ENCODE data around the gene PFN1. TPM values are rescaled to one million over a fixed set of nuclear protein-coding genes. Genes with fewer than 3 reads are reported as not detected.

Gene PFN1
- total and polyA plus RNA-seq, 2 experiments from 2014 or later: 886 to 2,247 TPM

DNA sequence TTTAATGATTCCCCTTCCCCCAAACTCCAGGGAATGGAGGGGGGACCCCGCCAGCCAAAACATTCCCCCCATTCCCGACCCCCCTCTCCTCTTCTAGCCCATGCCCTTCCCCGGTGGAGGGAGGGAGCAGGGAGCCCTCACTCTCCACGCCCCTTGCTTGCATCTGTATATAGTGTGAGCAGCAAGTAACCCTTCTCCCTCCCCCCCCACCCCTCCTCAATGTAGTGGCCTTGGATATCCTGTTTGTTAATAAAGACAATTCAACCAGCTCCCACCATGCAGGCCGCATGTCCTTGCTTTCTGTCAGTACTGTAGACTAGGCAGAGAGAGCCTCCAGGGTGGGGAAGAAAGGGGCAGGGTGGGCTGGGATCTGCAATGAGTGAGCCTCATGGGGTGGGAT is 50.5 kb downstream of the PFN1 start:
- Histone ChIP-seq H3K27ac (no peak overlapping the region), H3K9ac (no peak overlapping the region), H3K4me1 (ENCODE audit: insufficient read depth) (no peaks in the 10 kb centered on the region), H3K27me3 (replicated peaks; ENCODE audit: insufficient read depth) (no peaks in the 10 kb centered on the region), H4K20me1 (ENCODE audit: insufficient read depth) (no peaks in the 10 kb centered on the region), H3K79me2 (ENCODE audit: insufficient read depth) (no peaks in the 10 kb centered on the region), H3F3A (ENCODE audit: insufficient read depth) (peaks cover 15% of the 10 kb centered on the region; the same call in 1 of the 2 replicates), H3K4me2 (ENCODE audit: unreplicated experiment) (no peak overlapping the region), H3K36me3 (ENCODE audit: low read depth) (no peaks in the 10 kb centered on the region), H3K9me3 (ENCODE audit: low read depth) (no peaks in the 10 kb centered on the region), H3K4me3 (no peak overlapping the region), H2AFZ (no peak overlapping the region), H3K9me2 (ENCODE audit: insufficient read depth) (no peaks in the 10 kb centered on the region)
- WGBS, 2 experiments (ENCODE audit: low coverage in 1 of 2, low lambda C conversion rate in 2 of 2, missing lambda C conversion rate in 2 of 2): 95 to 100% methylated on average over 1 to 5 of the region's 5 CpGs
- DNase-seq: no peak
- TF ChIP-seq EZH2phosphoT487 (IDR thresholded peaks at IDR 0.05; ENCODE audit: insufficient read depth, low read depth): no peak
- in situ Hi-C loops (cut with MboI): loop anchor here (10.0 kb wide), 1 partner anchor 183 kb away; the partner anchor contains the start of gene ARRB2

DNA sequence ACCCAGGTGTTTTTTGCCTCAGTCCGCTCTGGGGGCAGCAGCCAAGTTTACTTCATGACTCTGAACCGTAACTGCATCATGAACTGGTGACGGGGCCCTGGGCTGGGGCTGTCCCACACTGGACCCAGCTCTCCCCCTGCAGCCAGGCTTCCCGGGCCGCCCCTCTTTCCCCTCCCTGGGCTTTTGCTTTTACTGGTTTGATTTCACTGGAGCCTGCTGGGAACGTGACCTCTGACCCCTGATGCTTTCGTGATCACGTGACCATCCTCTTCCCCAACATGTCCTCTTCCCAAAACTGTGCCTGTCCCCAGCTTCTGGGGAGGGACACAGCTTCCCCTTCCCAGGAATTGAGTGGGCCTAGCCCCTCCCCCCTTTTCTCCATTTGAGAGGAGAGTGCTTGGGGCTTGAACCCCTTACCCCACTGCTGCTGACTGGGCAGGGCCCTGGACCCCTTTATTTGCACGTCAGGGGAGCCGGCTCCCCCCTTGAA is 51.1 kb downstream of the PFN1 start:
- Histone ChIP-seq H3K79me2 (ENCODE audit: insufficient read depth) (no peaks in the 10 kb centered on the region), H2AFZ (no peak overlapping the region), H3K4me2 (ENCODE audit: unreplicated experiment) (no peak overlapping the region), H3K9me3 (ENCODE audit: low read depth) (no peaks in the 10 kb centered on the region), H3K4me3 (no peak overlapping the region), H4K20me1 (ENCODE audit: insufficient read depth) (no peaks in the 10 kb centered on the region), H3K9ac (no peak overlapping the region), H3F3A (ENCODE audit: insufficient read depth) (peaks cover 11% of the 10 kb centered on the region; the same call in 1 of the 2 replicates), H3K9me2 (ENCODE audit: insufficient read depth) (no peaks in the 10 kb centered on the region), H3K4me1 (ENCODE audit: insufficient read depth) (no peaks in the 10 kb centered on the region), H3K27ac (no peak overlapping the region), H3K27me3 (replicated peaks; ENCODE audit: insufficient read depth) (no peaks in the 10 kb centered on the region), H3K36me3 (ENCODE audit: low read depth) (no peaks in the 10 kb centered on the region)
- in situ Hi-C loops (cut with MboI): loop anchor here (10.0 kb wide), 1 partner anchor 182 kb away; the partner anchor contains the start of gene ARRB2
- TF ChIP-seq EZH2 (IDR thresholded peaks at IDR 0.05; ENCODE audit: insufficient read depth, poor library complexity, severe bottlenecking): no peak
- no peak for TF ChIP-seq EZH2phosphoT487 (IDR thresholded peaks at IDR 0.05; ENCODE audit: insufficient read depth, low read depth)
- no peak for DNase-seq
- 79 to 84% methylated on average over 10 of the region's 10 CpGs for WGBS, 2 experiments (ENCODE audit: low coverage in 1 of 2, low lambda C conversion rate in 2 of 2, missing lambda C conversion rate in 2 of 2)

DNA sequence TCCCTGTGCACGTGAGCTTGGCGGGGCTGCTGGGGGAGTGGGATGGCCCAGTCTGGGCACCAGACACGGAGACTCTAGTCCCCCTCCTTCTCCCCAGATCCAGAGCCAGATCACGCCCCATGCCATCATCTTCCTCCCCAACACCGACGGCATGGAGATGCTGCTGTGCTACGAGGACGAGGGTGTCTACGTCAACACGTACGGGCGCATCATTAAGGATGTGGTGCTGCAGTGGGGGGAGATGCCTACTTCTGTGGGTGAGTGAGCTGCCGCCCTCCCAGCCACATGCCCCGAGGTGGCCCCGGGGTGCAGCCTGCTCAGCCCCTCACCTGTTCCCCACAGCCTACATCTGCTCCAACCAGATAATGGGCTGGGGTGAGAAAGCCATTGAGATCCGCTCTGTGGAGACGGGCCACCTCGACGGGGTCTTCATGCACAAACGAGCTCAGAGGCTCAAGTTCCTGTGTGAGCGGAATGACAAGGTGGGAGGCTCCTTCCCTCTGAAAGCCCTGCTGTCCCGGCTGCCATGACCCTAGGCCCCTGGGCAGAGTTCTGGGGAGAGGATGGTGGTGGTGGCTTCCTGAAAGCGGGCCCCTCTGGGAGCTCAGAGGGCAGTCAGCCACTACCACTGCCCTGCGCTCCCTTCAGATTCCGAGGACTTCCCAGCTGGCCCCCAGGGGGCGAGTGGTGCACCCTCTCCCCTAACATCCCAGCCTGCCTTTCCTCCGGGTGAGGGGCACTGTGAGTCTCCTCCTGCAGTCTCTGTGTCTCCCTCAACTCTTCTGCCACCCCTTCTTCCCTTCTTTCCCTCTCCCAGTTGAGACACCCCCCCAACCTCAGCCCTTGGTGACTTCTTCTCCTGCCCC is 51.8 kb downstream of the PFN1 start:
- no peak overlapping the region for H3K27ac ChIP-seq
- H4K20me1 ChIP-seq (ENCODE audit: insufficient read depth): no peaks in the 10 kb centered on the region
- H3F3A ChIP-seq (ENCODE audit: insufficient read depth): 0 out of 2 replicates have a peak, but pooled peaks cover 6% of the 10 kb centered on the region
- no peaks in the 10 kb centered on the region for H3K9me3 ChIP-seq (ENCODE audit: low read depth)
- DNase-seq: no peak
- WGBS, 2 experiments (ENCODE audit: low coverage in 1 of 2, low lambda C conversion rate in 2 of 2, missing lambda C conversion rate in 2 of 2): 91 to 94% methylated on average over 25 to 27 of the region's 27 CpGs
- no peak overlapping the region for H3K4me2 ChIP-seq (ENCODE audit: unreplicated experiment)
- H3K9me2 ChIP-seq (ENCODE audit: insufficient read depth): no peaks in the 10 kb centered on the region
- H3K9ac ChIP-seq: no peak overlapping the region
- no peaks in the 10 kb centered on the region for H3K27me3 ChIP-seq (replicated peaks; ENCODE audit: insufficient read depth)
- no peaks in the 10 kb centered on the region for H3K4me1 ChIP-seq (ENCODE audit: insufficient read depth)
- in situ Hi-C loops (cut with MboI): loop anchor here (10.0 kb wide), 1 partner anchor 182 kb away; the partner anchor contains the start of gene ARRB2
- H2AFZ ChIP-seq: no peak overlapping the region
- TF ChIP-seq EZH2 (IDR thresholded peaks at IDR 0.05; ENCODE audit: insufficient read depth, poor library complexity, severe bottlenecking) (no peak), EZH2phosphoT487 (IDR thresholded peaks at IDR 0.05; ENCODE audit: insufficient read depth, low read depth) (no peak)
- no peaks in the 10 kb centered on the region for H3K36me3 ChIP-seq (ENCODE audit: low read depth)
- H3K4me3 ChIP-seq: no peak overlapping the region
- no peaks in the 10 kb centered on the region for H3K79me2 ChIP-seq (ENCODE audit: insufficient read depth)

DNA sequence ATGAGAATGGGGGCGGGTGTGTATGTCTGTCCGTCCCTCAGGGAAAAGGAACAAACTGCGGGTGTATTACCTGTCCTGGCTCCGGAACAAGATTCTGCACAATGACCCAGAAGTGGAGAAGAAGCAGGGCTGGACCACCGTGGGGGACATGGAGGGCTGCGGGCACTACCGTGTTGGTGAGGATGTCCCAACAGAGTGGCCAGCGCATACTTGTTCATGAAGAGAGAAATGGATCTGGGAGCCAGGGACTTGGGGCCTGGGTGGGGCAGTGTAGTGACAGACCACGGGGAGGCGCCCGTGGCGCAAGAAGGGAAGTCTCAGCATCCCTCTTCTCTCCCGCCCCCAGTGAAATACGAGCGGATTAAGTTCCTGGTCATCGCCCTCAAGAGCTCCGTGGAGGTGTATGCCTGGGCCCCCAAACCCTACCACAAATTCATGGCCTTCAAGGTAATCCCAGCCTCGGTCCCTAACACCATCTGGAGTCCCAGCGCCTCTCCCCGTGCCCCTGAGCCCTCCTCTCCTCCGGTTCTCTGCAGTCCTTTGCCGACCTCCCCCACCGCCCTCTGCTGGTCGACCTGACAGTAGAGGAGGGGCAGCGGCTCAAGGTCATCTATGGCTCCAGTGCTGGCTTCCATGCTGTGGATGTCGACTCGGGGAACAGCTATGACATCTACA is 52.5 kb downstream of the PFN1 start:
- Histone ChIP-seq H3K4me3 (no peak overlapping the region), H3K9me2 (ENCODE audit: insufficient read depth) (no peaks in the 10 kb centered on the region), H2AFZ (no peak overlapping the region), H3K27ac (no peak overlapping the region), H4K20me1 (ENCODE audit: insufficient read depth) (no peaks in the 10 kb centered on the region), H3K36me3 (ENCODE audit: low read depth) (no peaks in the 10 kb centered on the region), H3K79me2 (ENCODE audit: insufficient read depth) (no peaks in the 10 kb centered on the region), H3F3A (ENCODE audit: insufficient read depth) (no peaks in the 10 kb centered on the region), H3K4me2 (ENCODE audit: unreplicated experiment) (no peak overlapping the region), H3K9ac (no peak overlapping the region), H3K4me1 (ENCODE audit: insufficient read depth) (no peaks in the 10 kb centered on the region), H3K27me3 (replicated peaks; ENCODE audit: insufficient read depth) (no peaks in the 10 kb centered on the region), H3K9me3 (ENCODE audit: low read depth) (no peaks in the 10 kb centered on the region)
- in situ Hi-C loops (cut with MboI): loop anchor here (10.0 kb wide), 1 partner anchor 181 kb away; the partner anchor contains the start of gene ARRB2
- TF ChIP-seq EZH2 (IDR thresholded peaks at IDR 0.05; ENCODE audit: insufficient read depth, poor library complexity, severe bottlenecking) (no peak), EZH2phosphoT487 (IDR thresholded peaks at IDR 0.05; ENCODE audit: insufficient read depth, low read depth) (no peak)
- 83 to 87% methylated on average over 24 to 27 of the region's 27 CpGs for WGBS, 2 experiments (ENCODE audit: low coverage in 1 of 2, low lambda C conversion rate in 2 of 2, missing lambda C conversion rate in 2 of 2)
- DNase-seq: no peak

Small RNA genes within 50 kb of the gene (microRNA-seq; reads per million reads assigned to microRNA genes)
- gene MIR6864 (ENCODE audit: borderline number of aligned reads) (not detected), gene MIR6865 (ENCODE audit: borderline number of aligned reads) (not detected)

Small RNA genes within 50 kb of the gene (small RNA-seq; reads per million reads assigned to genes)
- not detected for gene MIR6864 (ENCODE audit: low read depth, low replicate concordance)
- not detected for gene MIR6865 (ENCODE audit: low read depth, low replicate concordance)

Other genes with a start within 250 kb of the PFN1 start
- 18.8 and 25.6 TPM in 2 replicates for gene PELP1, start 244.4 kb downstream of the PFN1 start, total RNA-seq (2014; rRNA removed; shearing (Covaris generic))
- 10.4 and 13.6 TPM in 2 replicates for gene PELP1, start 244.4 kb downstream of the PFN1 start, polyA plus RNA-seq (2016; fragmentation: Nextera tagmentation; extraction: Ambion mirVana)
- gene ARRB2, start 237.9 kb downstream of the PFN1 start, total RNA-seq (2014; rRNA removed; shearing (Covaris generic)): 4.1 and 4.8 TPM in 2 replicates
- gene ARRB2, start 237.9 kb downstream of the PFN1 start, polyA plus RNA-seq (2016; fragmentation: Nextera tagmentation; extraction: Ambion mirVana): 3.7 and 3.9 TPM in 2 replicates
- 14.4 and 16.9 TPM in 2 replicates for gene MED11, start 217.1 kb downstream of the PFN1 start, total RNA-seq (2014; rRNA removed; shearing (Covaris generic))
- 26.9 and 27.4 TPM in 2 replicates for gene MED11, start 217.1 kb downstream of the PFN1 start, polyA plus RNA-seq (2016; fragmentation: Nextera tagmentation; extraction: Ambion mirVana)
- 0.32 and 0.89 TPM in 2 replicates for gene ZMYND15, start 208.7 kb downstream of the PFN1 start, total RNA-seq (2014; rRNA removed; shearing (Covaris generic))
- 0.16 TPM in 1 of 2 replicates, not detected in the other for gene ZMYND15, start 208.7 kb downstream of the PFN1 start, polyA plus RNA-seq (2016; fragmentation: Nextera tagmentation; extraction: Ambion mirVana)
- 1.6 and 2.5 TPM in 2 replicates for gene CXCL16, start 208.6 kb downstream of the PFN1 start, total RNA-seq (2014; rRNA removed; shearing (Covaris generic))
- gene CXCL16, start 208.6 kb downstream of the PFN1 start, polyA plus RNA-seq (2016; fragmentation: Nextera tagmentation; extraction: Ambion mirVana): 4.1 TPM in 2 replicates
- not detected in 2 replicates for gene TM4SF5, start 176.6 kb downstream of the PFN1 start, total RNA-seq (2014; rRNA removed; shearing (Covaris generic))
- gene TM4SF5, start 176.6 kb downstream of the PFN1 start, polyA plus RNA-seq (2016; fragmentation: Nextera tagmentation; extraction: Ambion mirVana): not detected in 2 replicates
- gene VMO1, start 162.2 kb downstream of the PFN1 start, total RNA-seq (2014; rRNA removed; shearing (Covaris generic)): not detected in 2 replicates
- 0.63 and 0.93 TPM in 2 replicates for gene VMO1, start 162.2 kb downstream of the PFN1 start, polyA plus RNA-seq (2016; fragmentation: Nextera tagmentation; extraction: Ambion mirVana)
- 2.2 TPM in 1 of 2 replicates, not detected in the other for gene GLTPD2, start 159.6 kb downstream of the PFN1 start, total RNA-seq (2014; rRNA removed; shearing (Covaris generic))
- 0.50 and 0.61 TPM in 2 replicates for gene GLTPD2, start 159.6 kb downstream of the PFN1 start, polyA plus RNA-seq (2016; fragmentation: Nextera tagmentation; extraction: Ambion mirVana)
- gene PSMB6, start 152.4 kb downstream of the PFN1 start, total RNA-seq (2014; rRNA removed; shearing (Covaris generic)): 92.1 and 148 TPM in 2 replicates
- 308 and 315 TPM in 2 replicates for gene PSMB6, start 152.4 kb downstream of the PFN1 start, polyA plus RNA-seq (2016; fragmentation: Nextera tagmentation; extraction: Ambion mirVana)
- 20.9 and 22.0 TPM in 2 replicates for gene PLD2, start 141.4 kb downstream of the PFN1 start, total RNA-seq (2014; rRNA removed; shearing (Covaris generic))
- 11.9 and 12.3 TPM in 2 replicates for gene PLD2, start 141.4 kb downstream of the PFN1 start, polyA plus RNA-seq (2016; fragmentation: Nextera tagmentation; extraction: Ambion mirVana)
- gene MINK1, start 115.2 kb downstream of the PFN1 start, total RNA-seq (2014; rRNA removed; shearing (Covaris generic)): 31.5 and 34.5 TPM in 2 replicates
- 21.0 and 24.2 TPM in 2 replicates for gene MINK1, start 115.2 kb downstream of the PFN1 start, polyA plus RNA-seq (2016; fragmentation: Nextera tagmentation; extraction: Ambion mirVana)
- gene C17orf107, start 49.0 kb downstream of the PFN1 start, total RNA-seq (2014; rRNA removed; shearing (Covaris generic)): 3.8 and 8.8 TPM in 2 replicates
- gene C17orf107, start 49.0 kb downstream of the PFN1 start, polyA plus RNA-seq (2016; fragmentation: Nextera tagmentation; extraction: Ambion mirVana): 2.7 and 3.9 TPM in 2 replicates
- 0.13 and 0.86 TPM in 2 replicates for gene CHRNE, start 45.4 kb downstream of the PFN1 start, total RNA-seq (2014; rRNA removed; shearing (Covaris generic))
- 0.63 and 0.84 TPM in 2 replicates for gene CHRNE, start 45.4 kb downstream of the PFN1 start, polyA plus RNA-seq (2016; fragmentation: Nextera tagmentation; extraction: Ambion mirVana)
- gene GP1BA, start 16.3 kb downstream of the PFN1 start, total RNA-seq (2014; rRNA removed; shearing (Covaris generic)): not detected in 2 replicates
- gene GP1BA, start 16.3 kb downstream of the PFN1 start, polyA plus RNA-seq (2016; fragmentation: Nextera tagmentation; extraction: Ambion mirVana): 0.18 TPM in 1 of 2 replicates, not detected in the other
- 68.5 and 131 TPM in 2 replicates for gene SLC25A11, start 8.5 kb downstream of the PFN1 start, total RNA-seq (2014; rRNA removed; shearing (Covaris generic))
- 71.4 and 73.2 TPM in 2 replicates for gene SLC25A11, start 8.5 kb downstream of the PFN1 start, polyA plus RNA-seq (2016; fragmentation: Nextera tagmentation; extraction: Ambion mirVana)
- gene RNF167, start 8.3 kb downstream of the PFN1 start, total RNA-seq (2014; rRNA removed; shearing (Covaris generic)): 19.8 and 31.7 TPM in 2 replicates
- 34.2 and 36.6 TPM in 2 replicates for gene RNF167, start 8.3 kb downstream of the PFN1 start, polyA plus RNA-seq (2016; fragmentation: Nextera tagmentation; extraction: Ambion mirVana)
- 0.38 and 1.2 TPM in 2 replicates for gene ENO3, start 2.6 kb upstream of the PFN1 start, total RNA-seq (2014; rRNA removed; shearing (Covaris generic))
- 3.2 and 4.1 TPM in 2 replicates for gene ENO3, start 2.6 kb upstream of the PFN1 start, polyA plus RNA-seq (2016; fragmentation: Nextera tagmentation; extraction: Ambion mirVana)
- 39.1 and 43.1 TPM in 2 replicates for gene SPAG7, start 19.3 kb upstream of the PFN1 start, total RNA-seq (2014; rRNA removed; shearing (Covaris generic))
- 97.7 and 107 TPM in 2 replicates for gene SPAG7, start 19.3 kb upstream of the PFN1 start, polyA plus RNA-seq (2016; fragmentation: Nextera tagmentation; extraction: Ambion mirVana)
- 4.8 and 10.1 TPM in 2 replicates for gene CAMTA2, start 39.1 kb upstream of the PFN1 start, total RNA-seq (2014; rRNA removed; shearing (Covaris generic))
- 26.5 and 28.8 TPM in 2 replicates for gene CAMTA2, start 39.1 kb upstream of the PFN1 start, polyA plus RNA-seq (2016; fragmentation: Nextera tagmentation; extraction: Ambion mirVana)
- gene INCA1, start 49.0 kb upstream of the PFN1 start, total RNA-seq (2014; rRNA removed; shearing (Covaris generic)): 0.32 and 1.0 TPM in 2 replicates
- gene INCA1, start 49.0 kb upstream of the PFN1 start, polyA plus RNA-seq (2016; fragmentation: Nextera tagmentation; extraction: Ambion mirVana): 0.51 and 1.2 TPM in 2 replicates
- 72.7 and 85.2 TPM in 2 replicates for gene KIF1C, start 49.4 kb upstream of the PFN1 start, total RNA-seq (2014; rRNA removed; shearing (Covaris generic))
- gene KIF1C, start 49.4 kb upstream of the PFN1 start, polyA plus RNA-seq (2016; fragmentation: Nextera tagmentation; extraction: Ambion mirVana): 38.5 and 39.8 TPM in 2 replicates
- gene SLC52A1, start 86.9 kb upstream of the PFN1 start, total RNA-seq (2014; rRNA removed; shearing (Covaris generic)): 0.22 TPM in 1 of 2 replicates, not detected in the other
- gene SLC52A1, start 86.9 kb upstream of the PFN1 start, polyA plus RNA-seq (2016; fragmentation: Nextera tagmentation; extraction: Ambion mirVana): not detected in 2 replicates
- gene ZFP3, start 129.9 kb upstream of the PFN1 start, total RNA-seq (2014; rRNA removed; shearing (Covaris generic)): 1.5 and 1.9 TPM in 2 replicates
- gene ZFP3, start 129.9 kb upstream of the PFN1 start, polyA plus RNA-seq (2016; fragmentation: Nextera tagmentation; extraction: Ambion mirVana): 1.8 and 2.0 TPM in 2 replicates
- gene ZNF232, start 163.3 kb upstream of the PFN1 start, total RNA-seq (2014; rRNA removed; shearing (Covaris generic)): 5.2 and 6.1 TPM in 2 replicates
- 3.8 and 5.2 TPM in 2 replicates for gene ZNF232, start 163.3 kb upstream of the PFN1 start, polyA plus RNA-seq (2016; fragmentation: Nextera tagmentation; extraction: Ambion mirVana)
- gene USP6, start 167.5 kb upstream of the PFN1 start, total RNA-seq (2014; rRNA removed; shearing (Covaris generic)): not detected in 2 replicates
- gene USP6, start 167.5 kb upstream of the PFN1 start, polyA plus RNA-seq (2016; fragmentation: Nextera tagmentation; extraction: Ambion mirVana): 0.25 and 0.30 TPM in 2 replicates
- gene ZNF594, start 243.3 kb upstream of the PFN1 start, total RNA-seq (2014; rRNA removed; shearing (Covaris generic)): 5.1 and 6.2 TPM in 2 replicates
- 2.2 and 3.1 TPM in 2 replicates for gene ZNF594, start 243.3 kb upstream of the PFN1 start, polyA plus RNA-seq (2016; fragmentation: Nextera tagmentation; extraction: Ambion mirVana)